ENCODE data around the gene PTPN14.

The PTPN14 gene

GRCh38 chr1:214349781-214350180 lies 201.6 kb downstream of the PTPN14 start:
- FAIRE-seq, result no peak
- DNase-seq (ENCODE audit: insufficient read length, low spot score), result no peak

- FAIRE-seq, result no peak
- DNase-seq (ENCODE audit: insufficient read length, low spot score), result no peak
Observed at GRCh38 chr1:214349008-214349407, 202.4 kb downstream of the PTPN14 start.

GRCh38 chr1:214344897-214345296 lies 206.5 kb downstream of the PTPN14 start:
- FAIRE-seq (no peak), DNase-seq (ENCODE audit: insufficient read length, low spot score) (no peak)

GRCh38 chr1:214342525-214342924 lies 208.9 kb downstream of the PTPN14 start:
- FAIRE-seq (no peak), DNase-seq (ENCODE audit: insufficient read length, low spot score) (no peak)

- FAIRE-seq (no peak), DNase-seq (ENCODE audit: insufficient read length, low spot score) (no peak)
Observed at GRCh38 chr1:214341932-214342331, 209.5 kb downstream of the PTPN14 start.

GRCh38 chr1:214341459-214341858 lies 209.9 kb downstream of the PTPN14 start:
- DNase-seq (ENCODE audit: insufficient read length, low spot score), result no peak
- FAIRE-seq, result no peak

- DNase-seq (ENCODE audit: insufficient read length, low spot score), result no peak
- no peak for FAIRE-seq
Observed at GRCh38 chr1:214338212-214338611, 213.2 kb downstream of the PTPN14 start.

- no peak for FAIRE-seq
- no peak for DNase-seq (ENCODE audit: insufficient read length, low spot score)
Observed at GRCh38 chr1:214337511-214337910, 213.9 kb downstream of the PTPN14 start.

- FAIRE-seq (no peak), DNase-seq (ENCODE audit: insufficient read length, low spot score) (no peak)
Observed at GRCh38 chr1:214337015-214337414, 214.4 kb downstream of the PTPN14 start.

GRCh38 chr1:214335567-214335966 lies 215.8 kb downstream of the PTPN14 start:
- DNase-seq (ENCODE audit: insufficient read length, low spot score), result no peak
- no peak for FAIRE-seq

- FAIRE-seq (no peak), DNase-seq (ENCODE audit: insufficient read length, low spot score) (no peak)
Observed at GRCh38 chr1:214332946-214333798, 218.2 kb downstream of the PTPN14 start.

- FAIRE-seq, result no peak
Observed at GRCh38 chr1:214331827-214332423, 219.5 kb downstream of the PTPN14 start.

GRCh38 chr1:214331180-214331579 lies 220.2 kb downstream of the PTPN14 start:
- FAIRE-seq (no peak), DNase-seq (ENCODE audit: insufficient read length, low spot score) (no peak)

More at GRCh38 chr1:214331827-214332423, 219.5 kb downstream of the PTPN14 start:
- DNase-seq (ENCODE audit: insufficient read length, low spot score), result peak; percentile 40

GRCh38 chr1:214330715-214331114 lies 220.7 kb downstream of the PTPN14 start:
- FAIRE-seq (no peak), DNase-seq (ENCODE audit: insufficient read length, low spot score) (no peak)

GRCh38 chr1:214330222-214330621 lies 221.2 kb downstream of the PTPN14 start:
- DNase-seq (ENCODE audit: insufficient read length, low spot score), result no peak
- FAIRE-seq, result no peak

- FAIRE-seq, result no peak
Observed at GRCh38 chr1:214329470-214330220, 221.8 kb downstream of the PTPN14 start.

GRCh38 chr1:214328770-214329469 lies 222.5 kb downstream of the PTPN14 start:
- peak; percentile 81 for FAIRE-seq

More at GRCh38 chr1:214329470-214330220, 221.8 kb downstream of the PTPN14 start:
- no peak for DNase-seq (ENCODE audit: insufficient read length, low spot score)

GRCh38 chr1:214327514-214327913 lies 223.9 kb downstream of the PTPN14 start:
- DNase-seq (ENCODE audit: insufficient read length, low spot score) (no peak), FAIRE-seq (no peak)

More at GRCh38 chr1:214328770-214329469, 222.5 kb downstream of the PTPN14 start:
- peak; percentile 58 for DNase-seq (ENCODE audit: insufficient read length, low spot score)

- FAIRE-seq, result no peak
- DNase-seq (ENCODE audit: insufficient read length, low spot score), result no peak
Observed at GRCh38 chr1:214326406-214326805, 225.0 kb downstream of the PTPN14 start.

- no peak for FAIRE-seq
- DNase-seq (ENCODE audit: insufficient read length, low spot score), result no peak
Observed at GRCh38 chr1:214324896-214325800, 226.3 kb downstream of the PTPN14 start.

All from GM19239 (cell line).